ENCODE data around the gene IGSF21. TPM values are rescaled to one million over a fixed set of nuclear protein-coding genes. Genes with fewer than 3 reads are reported as not detected.

Gene IGSF21
- polyA plus RNA-seq, 2 of the 4 experiments (the other 2 are of a cell fraction) = not detected

- ChIA-PET POLR2A (no interaction called here), CTCF (interaction anchor here (0.6 to 1.2 kb wide), 3 partner anchors 12 to 348 kb away, joined by 3 to 4 read pairs (median 3); no protein-coding TSS in a partner anchor)
- Histone ChIP-seq H3K4me2 (no peak overlapping the region), H3K9me3 (no peaks in the 10 kb centered on the region), H3K4me3 (no peak overlapping the region), H3K4me1 (no peaks in the 10 kb centered on the region), H3K27ac (no peak overlapping the region)
- no peak for TF ChIP-seq BHLHE40 (IDR thresholded peaks at IDR 0.05; ENCODE audit: low read depth, low read length)
- no peak for TF ChIP-seq CHD2 (IDR thresholded peaks at IDR 0.05; ENCODE audit: low read length, partially characterized antibody)
- TF ChIP-seq CBX2 (IDR thresholded peaks at IDR 0.05; ENCODE audit: borderline replicate concordance, low read depth) = no peak
- no peak for TF ChIP-seq MAFK (IDR thresholded peaks at IDR 0.05; ENCODE audit: partially characterized antibody)
- DNase-seq (ENCODE audit: low read depth in 1 of 2, low spot score in 1 of 2) = no peak
- WGBS (ENCODE audit: missing lambda C conversion rate) = 0% methylated on average over 2 of the region's 3 CpGs
- FAIRE-seq = no peak
- no peak for ATAC-seq
These were observed 237.2 kb downstream of the IGSF21 start for GRCh38 chr1:18344755-18345154.

GRCh38 chr1:18347559-18347958 lies 240.0 kb downstream of the IGSF21 start:
- no peaks in the 10 kb centered on the region for H3K9me3 ChIP-seq
- CTCF ChIA-PET = interaction anchor here (0.5 kb wide), 2 partner anchors 442 to 865 kb away, joined by 3 to 5 read pairs; no protein-coding TSS in a partner anchor
- WGBS (ENCODE audit: missing lambda C conversion rate) = 67% methylated on average over 5 of the region's 5 CpGs
- DNase-seq (ENCODE audit: low read depth in 1 of 2, low spot score in 1 of 2) = no peak
- no peaks in the 10 kb centered on the region for H3K4me1 ChIP-seq
- POLR2A ChIA-PET = no interaction called here
- H3K4me3 ChIP-seq = no peak overlapping the region
- TF ChIP-seq, protein P1, sequence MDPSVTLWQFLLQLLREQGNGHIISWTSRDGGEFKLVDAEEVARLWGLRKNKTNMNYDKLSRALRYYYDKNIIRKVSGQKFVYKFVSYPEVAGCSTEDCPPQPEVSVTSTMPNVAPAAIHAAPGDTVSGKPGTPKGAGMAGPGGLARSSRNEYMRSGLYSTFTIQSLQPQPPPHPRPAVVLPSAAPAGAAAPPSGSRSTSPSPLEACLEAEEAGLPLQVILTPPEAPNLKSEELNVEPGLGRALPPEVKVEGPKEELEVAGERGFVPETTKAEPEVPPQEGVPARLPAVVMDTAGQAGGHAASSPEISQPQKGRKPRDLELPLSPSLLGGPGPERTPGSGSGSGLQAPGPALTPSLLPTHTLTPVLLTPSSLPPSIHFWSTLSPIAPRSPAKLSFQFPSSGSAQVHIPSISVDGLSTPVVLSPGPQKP (IDR thresholded peaks at IDR 0.05; ENCODE audit: low read depth, low read length) = no peak
- TF ChIP-seq SMC3 (IDR thresholded peaks at IDR 0.05) = no peak
- no peak overlapping the region for H3K4me2 ChIP-seq
- FAIRE-seq = no peak
- no peak for ATAC-seq
- no peak overlapping the region for H3K27ac ChIP-seq

DNA sequence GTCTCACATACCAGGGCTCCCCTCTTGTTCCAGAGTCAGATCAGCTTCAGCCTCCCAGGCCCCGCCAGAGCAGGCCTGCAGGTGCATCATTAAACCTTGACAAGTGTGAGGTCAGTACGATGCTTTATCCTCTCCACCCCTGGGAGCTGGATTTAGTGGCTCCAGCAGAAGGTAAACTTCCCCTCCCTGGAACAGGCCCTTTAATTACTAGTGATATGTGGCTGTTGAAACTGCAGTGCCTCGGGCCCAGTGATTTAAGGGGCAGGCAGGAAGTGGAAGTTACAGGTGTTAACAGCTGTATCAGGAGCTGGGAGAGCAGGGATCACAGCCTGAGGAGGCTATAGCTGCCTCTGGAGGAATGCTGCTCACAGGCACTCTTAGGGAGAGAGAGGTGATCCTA lies 240.8 kb downstream of the IGSF21 start:
- CTCF ChIA-PET = no interaction called here

More for the DNA sequence above, 240.8 kb downstream of the IGSF21 start:
- TF ChIP-seq CTCF (IDR thresholded peaks at IDR 0.05) = no peak
- TF ChIP-seq EHMT2 (IDR thresholded peaks at IDR 0.05; ENCODE audit: low read depth) = no peak
- no peak for TF ChIP-seq ZFP36 (IDR thresholded peaks at IDR 0.05; ENCODE audit: borderline replicate concordance, partially characterized antibody)
- TF ChIP-seq ZC3H11A (IDR thresholded peaks at IDR 0.05) = no peak
- TF ChIP-seq KDM5A (IDR thresholded peaks at IDR 0.05) = no peak
- TF ChIP-seq RCOR1 (IDR thresholded peaks at IDR 0.05; ENCODE audit: low read depth, low read length) = no peak
- TF ChIP-seq, protein P2, sequence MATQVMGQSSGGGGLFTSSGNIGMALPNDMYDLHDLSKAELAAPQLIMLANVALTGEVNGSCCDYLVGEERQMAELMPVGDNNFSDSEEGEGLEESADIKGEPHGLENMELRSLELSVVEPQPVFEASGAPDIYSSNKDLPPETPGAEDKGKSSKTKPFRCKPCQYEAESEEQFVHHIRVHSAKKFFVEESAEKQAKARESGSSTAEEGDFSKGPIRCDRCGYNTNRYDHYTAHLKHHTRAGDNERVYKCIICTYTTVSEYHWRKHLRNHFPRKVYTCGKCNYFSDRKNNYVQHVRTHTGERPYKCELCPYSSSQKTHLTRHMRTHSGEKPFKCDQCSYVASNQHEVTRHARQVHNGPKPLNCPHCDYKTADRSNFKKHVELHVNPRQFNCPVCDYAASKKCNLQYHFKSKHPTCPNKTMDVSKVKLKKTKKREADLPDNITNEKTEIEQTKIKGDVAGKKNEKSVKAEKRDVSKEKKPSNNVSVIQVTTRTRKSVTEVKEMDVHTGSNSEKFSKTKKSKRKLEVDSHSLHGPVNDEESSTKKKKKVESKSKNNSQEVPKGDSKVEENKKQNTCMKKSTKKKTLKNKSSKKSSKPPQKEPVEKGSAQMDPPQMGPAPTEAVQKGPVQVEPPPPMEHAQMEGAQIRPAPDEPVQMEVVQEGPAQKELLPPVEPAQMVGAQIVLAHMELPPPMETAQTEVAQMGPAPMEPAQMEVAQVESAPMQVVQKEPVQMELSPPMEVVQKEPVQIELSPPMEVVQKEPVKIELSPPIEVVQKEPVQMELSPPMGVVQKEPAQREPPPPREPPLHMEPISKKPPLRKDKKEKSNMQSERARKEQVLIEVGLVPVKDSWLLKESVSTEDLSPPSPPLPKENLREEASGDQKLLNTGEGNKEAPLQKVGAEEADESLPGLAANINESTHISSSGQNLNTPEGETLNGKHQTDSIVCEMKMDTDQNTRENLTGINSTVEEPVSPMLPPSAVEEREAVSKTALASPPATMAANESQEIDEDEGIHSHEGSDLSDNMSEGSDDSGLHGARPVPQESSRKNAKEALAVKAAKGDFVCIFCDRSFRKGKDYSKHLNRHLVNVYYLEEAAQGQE (IDR thresholded peaks at IDR 0.05) = no peak
- TF ChIP-seq, protein P3, sequence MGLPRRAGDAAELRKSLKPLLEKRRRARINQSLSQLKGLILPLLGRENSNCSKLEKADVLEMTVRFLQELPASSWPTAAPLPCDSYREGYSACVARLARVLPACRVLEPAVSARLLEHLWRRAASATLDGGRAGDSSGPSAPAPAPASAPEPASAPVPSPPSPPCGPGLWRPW (IDR thresholded peaks at IDR 0.05) = no peak
- no peak for TF ChIP-seq MAZ (IDR thresholded peaks at IDR 0.05; ENCODE audit: borderline replicate concordance, low read depth, low read length)
- TF ChIP-seq TFCP2L1 (CRISPR knock-in tag; IDR thresholded peaks at IDR 0.05) = no peak
- TF ChIP-seq, protein P4, sequence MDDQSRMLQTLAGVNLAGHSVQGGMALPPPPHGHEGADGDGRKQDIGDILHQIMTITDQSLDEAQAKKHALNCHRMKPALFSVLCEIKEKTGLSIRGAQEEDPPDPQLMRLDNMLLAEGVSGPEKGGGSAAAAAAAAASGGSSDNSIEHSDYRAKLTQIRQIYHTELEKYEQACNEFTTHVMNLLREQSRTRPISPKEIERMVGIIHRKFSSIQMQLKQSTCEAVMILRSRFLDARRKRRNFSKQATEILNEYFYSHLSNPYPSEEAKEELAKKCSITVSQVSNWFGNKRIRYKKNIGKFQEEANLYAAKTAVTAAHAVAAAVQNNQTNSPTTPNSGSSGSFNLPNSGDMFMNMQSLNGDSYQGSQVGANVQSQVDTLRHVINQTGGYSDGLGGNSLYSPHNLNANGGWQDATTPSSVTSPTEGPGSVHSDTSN (IDR thresholded peaks at IDR 0.05) = no peak
- TF ChIP-seq CBX8 (IDR thresholded peaks at IDR 0.05) = no peak
- TF ChIP-seq FOSB (CRISPR knock-in tag; IDR thresholded peaks at IDR 0.05) = no peak
- no peak for TF ChIP-seq KDM1A (IDR thresholded peaks at IDR 0.05; ENCODE audit: low read depth)
- no peak for TF ChIP-seq HOXB13 (CRISPR knock-in tag; IDR thresholded peaks at IDR 0.05; ENCODE audit: low read depth)
- no peak for TF ChIP-seq FOXS1 (CRISPR knock-in tag; IDR thresholded peaks at IDR 0.05)
- TF ChIP-seq CBX2 (IDR thresholded peaks at IDR 0.05; ENCODE audit: borderline replicate concordance, low read depth) = no peak
- TF ChIP-seq CHD2 (IDR thresholded peaks at IDR 0.05; ENCODE audit: low read length, partially characterized antibody) = no peak
- no peak for TF ChIP-seq MAFK (IDR thresholded peaks at IDR 0.05; ENCODE audit: partially characterized antibody)
- TF ChIP-seq NPAS2 (CRISPR knock-in tag; IDR thresholded peaks at IDR 0.05; ENCODE audit: borderline replicate concordance) = no peak
- Histone ChIP-seq H3K4me1 (no peaks in the 10 kb centered on the region), H3K9me3 (no peaks in the 10 kb centered on the region), H3K27ac (no peak overlapping the region), H3K4me3 (no peak overlapping the region), H3K4me2 (no peak overlapping the region)
- POLR2A ChIA-PET = no interaction called here
- ATAC-seq (no peak), FAIRE-seq (no peak), DNase-seq (ENCODE audit: low read depth in 1 of 2, low spot score in 1 of 2) (no peak)
- WGBS (ENCODE audit: missing lambda C conversion rate) = 33% methylated on average over 3 of the region's 3 CpGs
